ENCODE measurements around the gene FUBP1. TPM values are rescaled to one million over a fixed set of nuclear protein-coding genes. Genes with fewer than 3 reads are reported as not detected.
"Not testable (repeated sequence)": the region's sequence is repeated elsewhere in the genome, so short reads cannot be mapped to it uniquely, and the experiment has no call there.

Gene FUBP1
- 251 and 455 TPM in 2 replicates for polyA plus RNA-seq (2014; cell fraction: cytosol; rRNA removed)
- 574 and 602 TPM in 2 replicates for polyA plus RNA-seq (2014; cell fraction: nucleus; rRNA removed)

- peak; percentile 98 for DNase-seq (ENCODE audit: low spot score)
Observed at GRCh38 chr1:77978969-77979876, at the start of gene FUBP1. FUBP1 (minus strand) TSS chr1:77979072; CDS start chr1:77979004, 68 bp downstream.

GRCh38 chr1:78021134-78021533, 42.3 kb upstream of the FUBP1 start:
- DNase-seq (ENCODE audit: low spot score) = not testable (repeated sequence)

GRCh38 chr1:78019024-78019423, 40.2 kb upstream of the FUBP1 start:
- no peak for DNase-seq (ENCODE audit: low spot score)

DNA sequence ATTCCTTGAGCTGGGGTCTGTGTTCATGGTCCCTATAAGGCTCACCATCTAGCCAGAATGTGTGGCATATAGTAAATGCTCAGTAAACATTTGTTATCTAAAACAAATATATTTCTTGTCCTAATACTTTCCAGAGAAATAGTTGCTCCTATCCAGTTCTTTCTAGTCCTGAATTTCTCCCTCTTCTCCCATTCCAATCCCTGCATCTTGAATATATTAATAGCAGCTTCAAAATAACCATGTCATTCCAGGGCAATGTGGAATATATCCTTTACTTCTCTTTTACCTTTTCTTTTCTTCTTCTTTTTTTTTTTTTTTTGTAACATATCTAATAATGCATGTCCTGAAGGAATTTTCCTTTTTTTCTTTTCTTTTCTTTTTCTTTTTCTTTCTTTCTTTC, 36.3 kb upstream of the FUBP1 start:
- DNase-seq (ENCODE audit: low spot score) = no peak

DNA sequence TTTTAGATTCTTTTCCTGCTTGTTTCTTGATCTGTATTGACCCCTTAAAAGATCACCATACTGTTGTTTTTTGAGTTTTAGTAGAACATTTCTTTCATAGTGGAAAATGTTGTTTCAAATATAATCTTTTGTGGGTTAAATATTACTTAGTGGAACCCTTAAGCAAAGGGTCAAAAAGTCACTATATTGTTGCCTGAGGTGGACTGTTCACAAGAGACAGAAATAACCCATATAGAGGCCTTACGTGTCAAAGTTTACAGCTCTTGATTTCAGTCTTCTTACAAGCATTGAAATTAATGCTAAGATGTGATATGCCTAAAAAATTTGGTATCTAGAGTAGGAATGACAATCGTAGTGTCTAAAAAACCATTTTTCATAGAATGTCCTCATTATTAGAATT, 32.2 kb upstream of the FUBP1 start:
- no peak for DNase-seq (ENCODE audit: low spot score)

DNA sequence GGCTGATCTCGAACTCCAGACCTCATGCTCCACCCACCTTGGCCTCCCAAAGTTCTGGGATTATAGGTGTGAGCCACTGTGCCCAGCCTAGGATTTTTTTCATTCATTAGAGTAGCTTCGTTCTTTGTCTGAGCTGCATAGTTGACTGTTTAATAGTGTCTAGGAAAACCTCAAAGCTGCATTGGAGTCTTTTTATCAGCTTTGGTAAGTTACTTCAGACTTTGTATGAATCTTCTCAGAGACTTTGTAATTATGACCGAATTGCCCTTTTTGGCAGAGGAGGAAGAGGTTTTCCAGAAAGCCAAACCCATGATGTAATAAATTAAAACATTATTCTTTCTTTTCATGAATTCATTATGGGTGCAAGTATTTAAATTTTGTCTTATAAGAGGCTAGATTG, 31.0 kb upstream of the FUBP1 start:
- DNase-seq (ENCODE audit: low spot score) = no peak

DNA sequence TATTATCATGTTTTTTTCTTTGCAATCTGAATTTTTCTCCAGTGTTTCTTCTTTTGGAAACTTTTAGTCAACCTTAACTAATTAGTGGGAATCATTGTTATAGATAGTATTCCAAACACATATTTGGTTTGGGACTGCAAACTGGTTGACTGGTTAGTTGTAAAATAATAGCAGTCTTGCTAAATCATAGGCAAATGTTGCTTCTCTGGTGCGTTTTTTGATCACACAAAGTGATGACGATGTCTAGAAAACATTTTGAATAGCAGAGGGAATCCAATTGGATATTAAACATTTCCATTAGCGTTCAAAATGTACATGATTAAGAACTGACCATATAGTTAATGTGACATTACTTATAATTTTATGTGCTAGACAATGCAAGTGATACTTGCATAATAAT, 30.4 kb upstream of the FUBP1 start:
- no peak for DNase-seq (ENCODE audit: low spot score)

DNA sequence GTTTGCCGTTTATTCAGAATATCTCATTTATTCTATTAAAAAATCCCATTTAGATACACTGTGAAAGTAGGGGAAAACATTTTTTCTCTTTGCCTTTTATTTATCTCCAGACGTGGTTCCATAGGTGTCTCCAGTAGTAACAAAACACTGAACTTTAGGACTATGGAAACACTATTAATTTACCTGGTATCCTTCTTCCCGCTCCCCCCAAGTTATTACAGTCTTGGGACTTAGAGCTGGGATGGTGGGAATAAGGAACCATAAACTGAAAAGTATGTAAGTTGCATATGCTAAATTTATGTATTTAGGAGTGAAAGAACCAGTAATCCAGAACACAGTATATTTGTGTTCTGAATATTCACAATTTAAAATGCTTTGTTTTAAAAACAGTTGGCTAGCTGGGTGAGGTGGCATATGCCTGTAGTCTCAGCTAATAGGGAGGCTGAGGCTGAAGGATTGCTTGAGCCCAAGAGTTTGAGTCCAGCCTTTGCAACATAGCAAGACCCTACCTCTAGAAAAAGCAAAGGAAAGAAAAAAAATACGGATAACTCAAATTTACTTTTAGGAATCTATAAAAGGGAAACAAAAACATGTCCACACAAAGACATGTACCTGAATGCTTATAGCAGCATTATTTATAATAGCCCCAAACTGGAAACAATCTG, 28.9 kb upstream of the FUBP1 start:
- DNase-seq (ENCODE audit: low spot score) = no peak

DNA sequence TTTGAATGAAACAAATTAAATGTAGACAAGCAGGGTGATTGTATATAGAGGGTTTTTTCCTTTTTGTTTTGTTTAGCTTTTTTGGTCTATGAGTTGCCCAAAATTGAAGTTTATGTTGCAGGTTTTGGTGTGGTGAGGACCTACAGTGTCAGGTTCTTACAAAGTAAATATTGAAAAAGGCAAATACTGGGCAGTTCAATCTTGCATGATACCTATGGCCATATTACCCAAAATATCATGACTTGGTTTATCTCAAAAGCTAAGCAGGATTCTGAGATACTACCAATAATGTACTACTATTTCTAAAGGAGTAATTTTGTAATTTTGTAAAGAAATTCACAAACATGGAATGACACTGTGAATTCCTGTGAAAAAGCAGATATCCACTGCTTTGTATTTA, 27.6 kb upstream of the FUBP1 start:
- no peak for DNase-seq (ENCODE audit: low spot score)

GRCh38 chr1:78005755-78006154, 26.9 kb upstream of the FUBP1 start:
- DNase-seq (ENCODE audit: low spot score) = no peak

DNA sequence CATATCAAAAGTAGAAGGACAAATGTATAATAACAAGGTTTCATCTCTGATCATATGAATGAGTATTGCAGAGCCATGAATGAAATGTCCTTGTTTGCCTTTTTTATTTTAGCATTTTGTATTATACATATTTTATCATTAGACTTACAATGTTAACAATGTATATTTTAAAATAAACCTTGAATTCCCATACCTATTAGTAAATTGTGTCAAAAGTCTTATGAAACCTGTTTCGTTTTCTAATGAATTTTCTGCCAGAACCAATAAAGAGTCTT, 26.5 kb upstream of the FUBP1 start:
- no peak for DNase-seq (ENCODE audit: low spot score)

DNA sequence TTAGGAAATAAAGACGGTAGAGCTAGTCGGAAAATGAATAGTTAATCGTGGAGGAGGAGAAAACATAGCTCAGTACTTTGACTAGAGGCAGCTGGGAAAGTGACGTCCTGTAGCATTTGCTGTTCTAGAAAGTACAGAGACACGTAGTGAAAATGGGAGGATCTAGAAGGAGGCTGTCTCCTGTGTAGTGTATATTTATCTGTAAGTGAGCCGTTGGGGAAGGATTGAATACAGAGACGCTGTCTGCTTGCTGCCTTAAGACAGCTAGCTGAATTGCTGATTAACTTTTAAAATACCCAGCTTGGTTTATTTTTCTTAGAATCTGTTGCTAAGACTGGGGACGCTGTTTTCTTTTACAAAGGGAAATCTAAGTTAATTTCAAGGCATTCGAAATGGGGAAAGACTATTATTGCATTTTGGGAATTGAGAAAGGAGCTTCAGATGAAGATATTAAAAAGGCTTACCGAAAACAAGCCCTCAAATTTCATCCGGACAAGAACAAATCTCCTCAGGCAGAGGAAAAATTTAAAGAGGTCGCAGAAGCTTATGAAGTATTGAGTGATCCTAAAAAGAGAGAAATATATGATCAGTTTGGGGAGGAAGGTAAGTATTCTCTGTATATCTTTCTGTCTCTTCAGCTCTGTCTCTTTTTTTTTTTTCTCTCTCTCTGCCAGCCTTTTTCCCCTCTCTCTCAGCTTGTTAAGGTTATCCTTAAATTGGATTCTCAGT, 26.0 kb upstream of the FUBP1 start, which contains the start of gene DNAJB4:
TSS of gene DNAJB4 (plus strand) at position 221 of the 729 bp plus-strand sequence. CDS start at position 393, 172 bp downstream.
- DNase-seq (ENCODE audit: low spot score) = peak; percentile 83

DNA sequence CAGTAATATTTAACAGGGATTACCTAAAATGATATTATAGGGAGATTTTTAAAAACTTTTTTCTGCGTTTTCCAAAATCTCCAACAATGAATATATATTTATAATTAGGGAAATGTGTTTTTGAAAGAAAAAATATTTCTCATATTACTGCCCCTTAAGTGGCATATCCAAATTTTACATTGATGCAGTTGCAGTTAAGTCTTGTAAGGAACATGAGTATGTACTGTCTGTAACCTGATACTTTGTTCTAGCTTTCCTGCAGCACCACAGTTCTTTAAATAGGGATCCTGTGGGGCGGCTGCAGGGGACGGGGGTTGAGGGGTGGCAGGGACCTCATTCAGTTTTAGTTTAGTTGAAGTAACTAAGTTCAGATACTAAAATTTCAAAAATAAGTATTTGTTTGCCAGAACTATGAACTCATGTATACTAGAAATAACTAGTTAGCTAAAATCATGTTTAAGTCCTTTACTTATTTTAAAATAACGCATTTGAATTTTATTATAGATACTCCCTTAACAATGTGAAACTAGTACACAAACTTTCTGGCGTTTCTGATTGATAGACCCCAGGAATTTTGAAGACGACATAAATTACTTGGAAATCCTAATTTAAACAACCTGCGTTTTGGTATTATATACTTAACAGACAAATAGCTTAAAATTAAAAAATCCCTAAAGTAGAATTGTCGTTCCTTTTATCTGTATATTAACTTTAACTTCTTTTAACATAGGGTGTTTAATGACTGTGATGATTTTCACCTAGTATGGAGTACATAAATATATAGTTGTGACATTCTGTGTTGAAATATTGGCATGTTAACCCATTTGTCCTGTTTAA, 25.2 kb upstream of the FUBP1 start:
- peak; percentile 59 for DNase-seq (ENCODE audit: low spot score)

DNA sequence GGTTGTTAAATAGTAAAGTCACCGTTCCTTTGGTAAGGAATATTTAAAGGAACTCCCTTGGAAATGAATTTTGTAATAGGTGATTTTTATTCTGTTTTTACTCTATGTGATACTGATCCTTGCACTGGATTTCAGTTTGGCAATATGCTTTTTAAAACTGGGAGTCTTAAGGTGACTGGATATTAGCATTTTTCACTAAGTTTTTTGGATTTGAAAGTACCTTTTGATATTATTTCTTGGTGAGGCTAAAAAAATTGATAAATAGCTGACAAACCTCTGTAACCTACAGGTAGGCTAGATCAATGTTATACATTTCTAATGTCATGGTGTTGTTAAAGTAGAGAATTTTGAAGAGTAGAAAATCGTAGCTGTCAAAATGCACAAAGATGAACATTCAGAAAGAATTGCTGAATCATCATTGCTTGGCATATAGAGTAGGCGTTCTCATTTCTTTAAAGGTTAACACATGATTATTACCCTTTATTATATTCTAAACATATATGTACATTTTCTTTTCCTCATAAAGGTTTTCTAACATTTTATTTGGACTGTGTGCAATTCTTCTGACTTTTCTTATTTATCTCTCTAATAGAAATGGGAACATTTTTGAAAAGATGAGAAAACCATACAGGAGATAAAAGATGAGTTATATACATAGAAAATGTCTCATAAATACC, 24.3 kb upstream of the FUBP1 start:
- DNase-seq (ENCODE audit: low spot score) = no peak

GRCh38 chr1:78000536-78000935, 21.7 kb upstream of the FUBP1 start:
- DNase-seq (ENCODE audit: low spot score) = not testable (repeated sequence)

DNA sequence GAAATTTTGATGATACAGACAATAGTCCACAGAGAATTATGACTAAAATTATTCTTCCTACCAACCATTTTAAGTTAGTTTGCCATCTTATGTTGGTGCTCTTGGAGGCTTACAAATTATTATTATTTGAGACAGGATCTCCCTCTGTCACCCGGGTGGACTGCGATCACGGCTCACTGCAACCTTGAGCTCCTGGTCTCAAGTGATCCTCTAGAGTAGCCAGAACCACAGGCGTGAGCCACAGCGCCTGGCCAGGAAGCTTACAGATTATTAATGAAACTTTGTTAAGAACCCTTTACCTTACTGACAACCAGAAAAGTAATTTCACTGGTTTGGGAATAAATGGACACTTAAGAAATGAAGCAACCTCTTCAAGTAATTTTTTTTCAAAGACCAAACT, 17.9 kb upstream of the FUBP1 start:
- DNase-seq (ENCODE audit: low spot score) = no peak

GRCh38 chr1:77994117-77994705, 15.3 kb upstream of the FUBP1 start:
- DNase-seq (ENCODE audit: low spot score) = no peak

GRCh38 chr1:77991638-77992037, 12.8 kb upstream of the FUBP1 start:
- DNase-seq (ENCODE audit: low spot score) = no peak

DNA sequence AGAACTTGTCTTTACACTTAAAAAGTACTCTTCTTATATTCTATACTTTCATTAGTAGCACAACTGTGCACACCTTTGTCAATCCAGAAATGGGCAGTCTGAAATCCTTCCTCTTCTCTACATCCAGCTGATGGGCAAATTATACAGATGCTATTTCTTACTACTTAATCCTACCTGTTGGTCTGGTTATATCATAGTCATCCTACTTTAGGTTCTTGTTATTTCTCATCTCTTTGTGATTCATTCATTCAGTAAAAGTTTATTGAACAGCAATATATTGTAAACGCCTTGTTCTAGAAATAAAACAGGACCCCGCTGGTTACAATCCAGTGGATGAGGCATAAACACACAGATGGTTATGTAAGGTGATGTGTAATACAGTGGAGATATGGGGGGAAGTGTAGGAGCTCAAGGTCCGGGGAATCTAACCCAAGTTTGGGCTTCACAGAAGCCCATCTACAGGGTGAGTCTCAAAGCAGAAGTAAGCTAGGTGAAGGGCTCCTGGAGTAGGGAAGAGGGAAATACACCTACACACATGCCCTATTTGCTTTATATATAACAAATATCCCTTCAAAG, 11.8 kb upstream of the FUBP1 start:
- DNase-seq (ENCODE audit: low spot score) = no peak

- DNase-seq (ENCODE audit: low spot score) = no peak
Observed at GRCh38 chr1:77989744-77990143, 10.9 kb upstream of the FUBP1 start.
